Vagina (tissue), 2 donors: ENCODE measurements around the gene PHF24. TPM values are rescaled to one million over a fixed set of nuclear protein-coding genes. Genes with fewer than 3 reads are reported as not detected.

Source experiments
- DNase-seq, 2 donors: peaks; one replicate each; pipeline ENCODE4 v3.0.0-alpha.2; 2017; ENCODE audit errors: extremely low spot score in 2 of 2
- H3K27ac ChIP-seq: fragments of 200-600 bp; sonication (generic); one replicate; pipeline ENCODE4 v1.5.1; 2019
- H3K27me3 ChIP-seq: fragments of 200-600 bp; sonication (generic); one replicate; pipeline ENCODE4 v1.5.1; 2019
- H3K36me3 ChIP-seq, 2 donors: fragments of 200-600 bp; sonication (generic); one replicate each; pipeline ENCODE4 v1.5.1; 2017 to 2019
- H3K4me1 ChIP-seq: fragments of 200-600 bp; sonication (generic); one replicate; pipeline ENCODE4 v1.5.1; 2019
- H3K4me3 ChIP-seq, 2 donors: fragments of 200-600 bp; sonication (generic); 1 replicate in 1 of 2; 2 replicates in 1 of 2; pipeline ENCODE4 v1.5.1; 2016 to 2019
- H3K9me3 ChIP-seq: fragments of 200-600 bp; sonication (generic); one replicate; pipeline ENCODE4 v1.5.1; 2019
- CTCF ChIP-seq, 3 experiments: fragments of 450-650 bp in 2 of 3; fragments of 200-600 bp in 1 of 3; sonication (generic) in 1 of 3; IDR thresholded peaks; one replicate each; pipeline ENCODE4 v1.5.1; 2017 to 2019; ENCODE audit warnings: antibody characterized with exemption in 3 of 3, mild to moderate bottlenecking in 2 of 3, moderate library complexity in 2 of 3
- POLR2A ChIP-seq, 2 donors: fragments of 450-650 bp; IDR thresholded peaks; one replicate each; pipeline ENCODE4 v1.6.1; 2017; ENCODE audit warnings: antibody characterized with exemption in 2 of 2, mild to moderate bottlenecking in 2 of 2, moderate library complexity in 2 of 2
- POLR2AphosphoS5 ChIP-seq, 2 donors: sonication (generic); formaldehyde crosslinking; IDR thresholded peaks; one replicate each; pipeline ENCODE4 v1.9.0; 2017; ENCODE audit warnings: antibody characterized with exemption in 2 of 2, mild to moderate bottlenecking in 2 of 2, low read depth in 1 of 2; ENCODE audit not compliant: insufficient read depth in 1 of 2
- intact Hi-C: fragments of 100-400 bp; cut with DNase I; formaldehyde crosslinking; loops from one replicate; pipeline ENCODE4 v1.15.1; 2023
- total RNA-seq: library from RNA; depleted of rRNA; stranded (reverse); fragments of >200 nt; gene quantifications from one replicate; pipeline ENCODE4 v1.2.3, GENCODE V29; 2016

The PHF24 gene
- total RNA-seq, 1 donor from 2014 or later: 0.25 TPM

GRCh38 chr9:35029852-35030251 is 71.8 kb downstream of the PHF24 start:
- Histone ChIP-seq H3K9me3 (no peaks in the 10 kb centered on the region), H3K4me3 (no peak overlapping the region), H3K27me3 (no peaks in the 10 kb centered on the region), H3K27ac (no peak overlapping the region), H3K4me1 (peaks cover 12% of the 10 kb centered on the region), H3K36me3 (peaks cover 0 to 6% of the 10 kb centered on the region in 2 donors)
- no peak for DNase-seq
- intact Hi-C loops: no loop called here
- TF ChIP-seq POLR2AphosphoS5 (IDR thresholded peaks at IDR 0.05; ENCODE audit: insufficient read depth in 1 of 2, low read depth in 1 of 2): no peak
- TF ChIP-seq POLR2A (IDR thresholded peaks at IDR 0.05): no peak
- no peak for TF ChIP-seq CTCF (IDR thresholded peaks at IDR 0.05)

Other genes starting within 250 kb of the PHF24 start
- gene CCL21, start 248.1 kb upstream of the PHF24 start, total RNA-seq: 174 TPM
- 6.9 TPM for gene DNAJB5, start 31.5 kb downstream of the PHF24 start, total RNA-seq
- 130 TPM for gene VCP, start 114.3 kb downstream of the PHF24 start, total RNA-seq
- 17.2 TPM for gene FANCG, start 121.7 kb downstream of the PHF24 start, total RNA-seq
- gene PIGO, start 138.3 kb downstream of the PHF24 start, total RNA-seq: 13.3 TPM
- gene STOML2, start 144.8 kb downstream of the PHF24 start, total RNA-seq: 98.2 TPM
- 11.5 TPM for gene ATOSB, start 157.6 kb downstream of the PHF24 start, total RNA-seq
- 20.4 TPM for gene UNC13B, start 203.7 kb downstream of the PHF24 start, total RNA-seq